OCI-LY3 (cell line): ENCODE measurements around the gene KCNK2.

Experiments used
- H2AFZ ChIP-seq: fragments of 200-600, 300-600 bp; shearing (Covaris generic); 2 replicates; pipeline ENCODE4 v1.6.0; 2014; ENCODE audit warnings: antibody characterized with exemption, low read depth, low read length
- H3K27ac ChIP-seq: fragments of 200-600, 300-600 bp; sonication (generic); 2 replicates; pipeline ENCODE4 v1.5.1; 2014; ENCODE audit warnings: mild to moderate bottlenecking, low read length, moderate library complexity, mixed read lengths
- H3K27me3 ChIP-seq: fragments of 200-600, 300-600 bp; sonication (generic); 2 replicates; pipeline ENCODE4 v1.6.1; 2014; ENCODE audit warnings: low read depth, low read length, mixed read lengths
- H3K36me3 ChIP-seq: fragments of 200-600, 300-600 bp; sonication (generic); replicated peaks from 2 replicates; pipeline ENCODE3; 2014; ENCODE audit warnings: low read depth, low read length, mixed read lengths
- H3K4me1 ChIP-seq: fragments of 300-600, 200-600 bp; sonication (generic); 2 replicates; pipeline ENCODE4 v1.6.1; 2014; ENCODE audit warnings: low read length, mixed read lengths
- H3K4me2 ChIP-seq: fragments of 200-600, 300-600 bp; sonication (generic); 2 replicates; pipeline ENCODE4 v1.6.1; 2014; ENCODE audit warnings: low read length, mixed read lengths
- H3K4me3 ChIP-seq: fragments of 300-600, 200-600 bp; sonication (generic); 2 replicates; pipeline ENCODE4 v1.5.1; 2014; ENCODE audit warnings: antibody characterized with exemption, mild to moderate bottlenecking, low read length, moderate library complexity
- H3K79me2 ChIP-seq: fragments of 300-600, 200-600 bp; shearing (Covaris generic); 2 replicates; pipeline ENCODE4 v1.6.1; 2014; ENCODE audit warnings: mild to moderate bottlenecking, low read length, mixed read lengths
- H3K9ac ChIP-seq: fragments of 300-600, 200-600 bp; shearing (Covaris generic); 2 replicates; pipeline ENCODE4 v1.6.0; 2014; ENCODE audit warnings: mild to moderate bottlenecking, low read length, moderate library complexity
- H3K9me3 ChIP-seq: fragments of 200-600, 300-600 bp; shearing (Covaris generic); 2 replicates; pipeline ENCODE4 v1.6.1; 2014; ENCODE audit warnings: low read length, mixed read lengths; ENCODE audit not compliant: insufficient read depth
- H4K20me1 ChIP-seq: fragments of 200-600, 300-600 bp; sonication (generic); 2 replicates; pipeline ENCODE4 v1.6.1; 2016; ENCODE audit warnings: low read length, mixed read lengths; ENCODE audit not compliant: insufficient read depth
- CTCF ChIP-seq: fragments of 200-600, 300-600 bp; sonication (generic); IDR thresholded peaks from 2 replicates; pipeline ENCODE4 v1.5.1; 2014; ENCODE audit warnings: antibody characterized with exemption, low read length, low read depth
- EZH2phosphoT487 ChIP-seq: fragments of 200-600 bp; shearing (Covaris generic); IDR thresholded peaks from 2 replicates; pipeline ENCODE4 v1.6.1; 2018; ENCODE audit warnings: antibody characterized with exemption, mixed run types, low read depth

KCNK2 gene

GRCh38 chr1:215166886-215167285 lies 84.3 kb downstream of the KCNK2 start:
- Histone ChIP-seq H3K4me2 (no peak overlapping the region), H3K9ac (no peak overlapping the region), H3K9me3 (no peaks in the 10 kb centered on the region), H4K20me1 (no peaks in the 10 kb centered on the region), H3K27ac (no peak overlapping the region), H2AFZ (no peak overlapping the region), H3K4me3 (no peak overlapping the region), H3K36me3 (no peaks in the 10 kb centered on the region), H3K79me2 (no peaks in the 10 kb centered on the region), H3K4me1 (no peaks in the 10 kb centered on the region), H3K27me3 (no peaks in the 10 kb centered on the region)
- TF ChIP-seq CTCF (no peak), EZH2phosphoT487 (no peak)

GRCh38 chr1:215181518-215181917 lies 99.0 kb downstream of the KCNK2 start:
- no peaks in the 10 kb centered on the region for H3K36me3 ChIP-seq
- H3K4me1 ChIP-seq = no peaks in the 10 kb centered on the region
- H3K27ac ChIP-seq = no peak overlapping the region
- H3K27me3 ChIP-seq = no peaks in the 10 kb centered on the region
- TF ChIP-seq EZH2phosphoT487 (no peak), CTCF (0 out of 2 replicates have a peak, but pooled peaks have one; percentile 20)
- H3K79me2 ChIP-seq = no peaks in the 10 kb centered on the region
- H3K9me3 ChIP-seq = no peaks in the 10 kb centered on the region
- H4K20me1 ChIP-seq = no peaks in the 10 kb centered on the region
- no peak overlapping the region for H3K4me2 ChIP-seq
- H2AFZ ChIP-seq = no peak overlapping the region
- no peak overlapping the region for H3K9ac ChIP-seq
- H3K4me3 ChIP-seq = no peak overlapping the region

- Histone ChIP-seq H3K4me1 (no peaks in the 10 kb centered on the region), H3K9ac (no peak overlapping the region), H2AFZ (no peak overlapping the region), H3K4me2 (no peak overlapping the region), H3K79me2 (no peaks in the 10 kb centered on the region), H3K27me3 (no peaks in the 10 kb centered on the region), H3K27ac (no peak overlapping the region), H3K4me3 (no peak overlapping the region), H3K36me3 (no peaks in the 10 kb centered on the region), H3K9me3 (no peaks in the 10 kb centered on the region), H4K20me1 (no peaks in the 10 kb centered on the region)
- no peak for TF ChIP-seq CTCF
- TF ChIP-seq EZH2phosphoT487 = no peak
Observed at GRCh38 chr1:215185067-215185620, 102.6 kb downstream of the KCNK2 start.

GRCh38 chr1:215188302-215188950 lies 105.9 kb downstream of the KCNK2 start:
- no peak overlapping the region for H3K4me2 ChIP-seq

More at GRCh38 chr1:215188302-215188950, 105.9 kb downstream of the KCNK2 start:
- Histone ChIP-seq H2AFZ (no peak overlapping the region), H3K36me3 (no peaks in the 10 kb centered on the region), H3K4me3 (no peak overlapping the region), H3K79me2 (no peaks in the 10 kb centered on the region), H3K27ac (no peak overlapping the region), H3K9ac (no peak overlapping the region), H4K20me1 (no peaks in the 10 kb centered on the region), H3K9me3 (no peaks in the 10 kb centered on the region), H3K27me3 (no peaks in the 10 kb centered on the region), H3K4me1 (no peaks in the 10 kb centered on the region)
- no peak for TF ChIP-seq CTCF
- no peak for TF ChIP-seq EZH2phosphoT487
